AG09319 (cell line): ENCODE data around the gene CAMK2A.

Experiments used
- DNase-seq: peaks from one replicate; pipeline ENCODE4 v3.0.0-alpha.2; 2010; ENCODE audit warnings: low read depth; ENCODE audit errors: extremely low read depth
- CTCF ChIP-seq: IDR thresholded peaks from 2 replicates; pipeline ENCODE4 v1.5.1; 2011; ENCODE audit warnings: low read depth, mild to moderate bottlenecking, inconsistent platforms, low read length, moderate library complexity

CAMK2A gene

DNA sequence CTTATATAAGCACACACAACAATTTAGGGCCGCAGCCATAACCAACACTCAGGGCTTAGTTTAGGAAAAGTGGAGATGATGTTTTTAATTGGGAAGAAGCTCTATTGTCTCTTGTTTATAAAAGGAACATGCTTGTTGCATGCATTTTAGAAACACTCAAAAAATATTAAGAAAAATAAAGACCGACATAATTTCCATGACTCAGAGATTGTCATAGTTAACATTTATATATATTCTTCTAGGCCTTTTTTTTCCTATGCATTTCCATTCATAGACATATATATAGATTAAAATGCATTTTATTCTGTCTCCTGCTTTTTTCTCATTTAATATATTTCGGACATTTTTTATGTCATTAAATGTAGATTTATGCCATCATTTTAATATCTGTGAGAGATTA, 26.7 kb upstream of the CAMK2A start:
- no peak for TF ChIP-seq CTCF
- no peak for DNase-seq

DNA sequence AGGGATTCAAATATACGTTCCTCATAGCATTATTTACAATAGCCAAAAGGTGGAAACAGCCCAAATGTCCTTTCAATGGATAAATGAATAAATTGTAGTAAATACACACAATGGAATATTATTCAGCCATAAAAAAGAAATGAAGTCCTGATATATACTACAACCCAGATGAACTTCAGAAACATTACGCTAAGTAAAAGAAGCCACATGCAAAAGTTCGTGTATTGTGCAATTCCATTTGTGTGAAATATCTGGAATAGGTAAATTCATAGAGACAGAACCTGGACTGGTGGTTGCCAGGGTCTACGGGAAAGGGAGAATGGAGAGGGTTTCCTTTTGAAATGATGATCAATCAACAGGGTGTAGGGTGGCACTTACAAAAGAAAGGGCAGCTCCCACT, 25.7 kb upstream of the CAMK2A start:
- DNase-seq, result no peak
- no peak for TF ChIP-seq CTCF

DNA sequence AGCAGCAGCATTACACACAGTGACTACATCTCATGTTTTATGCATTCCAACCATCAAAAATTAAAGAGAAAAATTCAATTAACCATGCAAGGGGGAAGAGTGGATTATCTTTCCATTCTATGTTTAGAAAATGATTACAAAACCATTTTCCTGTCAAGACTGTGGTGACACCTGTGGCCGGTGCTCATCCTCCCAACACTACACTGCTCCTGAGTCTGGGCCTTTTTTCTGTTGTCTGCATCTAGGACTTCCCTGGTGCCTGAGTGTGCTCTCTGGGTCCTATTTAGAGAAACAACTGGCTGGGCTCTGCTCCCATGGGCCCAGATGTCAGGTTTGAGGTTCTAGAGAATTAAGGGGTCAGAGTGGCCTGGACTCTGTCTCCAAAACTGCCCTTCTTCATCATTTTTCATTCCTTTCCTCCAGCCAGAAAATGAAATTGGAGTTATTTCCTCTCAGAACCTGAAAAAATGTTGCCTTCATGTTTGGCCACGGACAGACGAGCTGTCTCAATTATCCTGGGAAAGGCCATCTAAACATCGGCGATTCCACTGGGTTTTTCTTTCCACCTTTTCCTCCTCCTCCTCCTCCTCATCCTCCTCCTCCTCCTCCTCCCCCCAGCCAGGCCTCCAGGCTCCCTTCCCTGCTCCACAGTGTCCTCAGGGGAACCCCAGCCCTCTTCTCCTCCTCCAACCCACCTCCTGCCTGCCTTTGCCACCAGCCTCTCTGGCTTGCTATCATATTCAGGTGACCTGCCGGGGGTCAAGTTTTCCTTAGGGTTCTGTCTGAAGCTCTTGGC, 24.5 kb upstream of the CAMK2A start:
- TF ChIP-seq CTCF, result no peak
- DNase-seq, result no peak

DNA sequence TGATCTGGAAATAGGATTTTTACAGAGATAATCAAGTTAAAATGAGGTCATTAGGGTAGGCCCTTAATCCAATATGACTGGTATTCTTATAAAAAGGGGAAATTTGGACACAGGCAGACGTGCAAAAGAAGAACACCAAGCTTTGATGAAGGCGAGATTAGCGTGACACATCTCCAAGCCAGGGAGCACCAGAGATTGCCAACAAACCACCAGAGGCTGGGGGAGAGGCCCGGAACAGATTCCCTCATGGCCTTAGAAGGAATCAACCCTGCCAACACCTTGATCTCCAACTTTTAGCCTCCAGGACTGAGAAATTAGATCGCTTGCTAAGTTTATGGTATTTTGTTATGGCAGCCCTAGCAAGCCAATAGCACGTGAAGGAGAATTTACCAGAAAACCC, 23.9 kb upstream of the CAMK2A start:
- no peak for DNase-seq
- no peak for TF ChIP-seq CTCF

DNA sequence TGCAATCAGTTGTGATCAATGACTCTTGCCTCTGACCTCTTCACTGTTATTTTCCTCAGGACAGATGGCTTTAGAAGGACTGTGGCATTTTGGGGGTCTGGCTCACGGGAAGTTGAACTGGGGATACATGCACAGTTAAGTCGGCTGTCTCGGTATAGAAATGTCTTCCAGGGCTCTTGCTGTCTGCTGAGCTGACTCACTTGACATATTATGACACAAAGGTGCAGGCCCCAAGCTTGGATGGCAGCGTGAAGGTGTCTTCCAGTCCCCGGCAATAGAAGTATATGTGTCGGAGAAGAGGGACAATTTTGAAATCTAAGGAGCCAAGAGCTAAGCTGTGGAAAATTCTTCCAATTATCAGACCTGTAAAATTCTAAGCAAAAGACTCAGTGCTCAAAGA, 22.9 kb upstream of the CAMK2A start:
- no peak for DNase-seq
- TF ChIP-seq CTCF, result no peak

DNA sequence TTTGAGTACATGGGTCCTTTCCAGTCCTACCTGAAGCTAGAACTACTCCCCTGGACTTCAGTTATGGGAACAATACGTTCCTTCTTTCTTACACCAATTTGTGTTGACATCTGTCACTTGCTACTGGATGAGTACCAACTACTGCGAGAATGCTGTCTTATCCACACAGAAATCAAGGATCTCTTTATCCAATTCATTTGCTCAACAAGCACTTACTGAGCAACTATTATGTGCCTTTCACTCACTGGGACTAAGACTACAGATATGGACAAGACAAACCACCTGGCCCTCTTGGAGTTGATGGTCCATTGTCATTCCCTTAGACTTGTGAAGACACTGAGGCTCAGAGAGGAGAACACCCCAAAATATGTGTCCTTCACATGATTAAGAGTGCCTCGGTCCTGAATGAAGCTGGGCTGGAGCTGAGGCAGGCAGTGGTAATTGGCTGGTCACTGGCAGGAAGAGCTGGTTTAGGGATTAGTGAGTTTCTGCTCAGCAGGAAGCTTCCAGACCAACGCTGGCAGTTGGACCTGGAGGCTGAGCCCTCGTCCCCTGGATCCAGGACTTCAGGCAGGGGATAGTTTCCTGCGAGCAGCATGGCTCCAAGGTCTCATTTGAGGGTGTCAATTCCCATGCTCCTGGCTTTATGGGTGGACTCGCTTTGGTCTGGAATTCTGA, 21.6 kb upstream of the CAMK2A start:
- DNase-seq, result no peak
- TF ChIP-seq CTCF, result no peak

DNA sequence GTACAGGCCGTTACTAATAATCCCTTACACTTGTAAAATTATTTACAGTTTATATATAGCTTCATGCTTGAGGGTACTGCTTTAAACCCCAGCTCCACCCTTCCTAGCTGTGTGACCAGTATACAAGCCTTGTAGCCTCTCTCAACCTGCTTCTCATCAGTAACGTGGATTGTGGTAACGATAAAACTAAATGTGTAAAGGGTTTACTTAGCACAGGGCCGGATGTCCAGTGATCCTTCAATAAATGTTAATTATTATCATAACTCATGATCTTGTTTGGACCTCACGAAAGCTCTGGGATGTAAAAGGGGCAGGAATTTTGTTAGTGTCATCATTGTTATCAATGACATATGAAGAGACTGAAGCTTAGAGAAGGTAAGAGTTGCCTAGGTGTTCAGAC, 20.7 kb upstream of the CAMK2A start:
- DNase-seq, result no peak
- no peak for TF ChIP-seq CTCF
